PC-9 (cell line): ENCODE measurements around the gene UROD. TPM values are rescaled to one million over a fixed set of nuclear protein-coding genes. Genes with fewer than 3 reads are reported as not detected.

Experiments
- BruUV-seq: library from RNA; stranded (reverse); fragments of 400-500 nt; replicated peaks from 2 replicates; lab custom pipeline; 2021; lab: Mats Ljungman, UMichigan
- CTCF ChIA-PET: fragments of 300-600 bp; sonication (Branson Sonifier 250); formaldehyde crosslinking; loops from one replicate; lab custom pipeline; 2022; ENCODE audit warnings: antibody characterized with exemption; lab: Charles Lee
- POLR2A ChIA-PET: fragments of 300-600 bp; sonication (Branson Sonifier 250); formaldehyde crosslinking; loops from one replicate; lab custom pipeline; 2022; ENCODE audit warnings: antibody characterized with exemption; ENCODE audit not compliant: unreplicated experiment; lab: Charles Lee
- DNase-seq, 2 experiments: peaks; one replicate each; pipeline versions ENCODE4 v3.0.0 to v3.0.0-alpha.2; 2015 to 2022; ENCODE audit warnings: mixed read lengths in 1 of 2
- H2AFZ ChIP-seq: fragments of 200-600 bp; sonication (generic); 2 replicates; pipeline ENCODE4 v1.8.1; 2017; ENCODE audit warnings: antibody characterized with exemption
- H3F3A ChIP-seq: fragments of 200-600 bp; sonication (generic); 2 replicates; pipeline ENCODE4 v1.8.1; 2017; ENCODE audit warnings: antibody characterized with exemption, mild to moderate bottlenecking, low read depth; ENCODE audit not compliant: insufficient read depth
- H3K27ac ChIP-seq: fragments of 200-600 bp; sonication (generic); 2 replicates; pipeline ENCODE4 v1.6.1; 2016; ENCODE audit warnings: mixed run types
- H3K27me3 ChIP-seq: fragments of 200-600 bp; sonication (generic); 2 replicates; pipeline ENCODE4 v1.6.1; 2016; ENCODE audit warnings: low read depth, mixed run types; ENCODE audit not compliant: insufficient read depth
- H3K36me3 ChIP-seq: fragments of 200-600 bp; sonication (generic); 2 replicates; pipeline ENCODE4 v1.6.1; 2016; ENCODE audit warnings: low read depth, mixed run types
- H3K4me1 ChIP-seq: fragments of 200-600 bp; sonication (generic); replicated peaks from 2 replicates; pipeline ENCODE4 v1.6.1; 2016; ENCODE audit warnings: mixed run types; ENCODE audit not compliant: insufficient read depth
- H3K4me2 ChIP-seq: fragments of 200-600 bp; sonication (generic); 2 replicates; pipeline ENCODE4 v1.6.1; 2017; ENCODE audit warnings: mixed run types
- H3K4me3 ChIP-seq: fragments of 200-600 bp; sonication (generic); 2 replicates; pipeline ENCODE4 v1.6.1; 2016; ENCODE audit warnings: mixed run types
- H3K79me2 ChIP-seq: fragments of 200-600 bp; sonication (generic); 2 replicates; pipeline ENCODE4 v1.6.1; 2017; ENCODE audit warnings: low read depth, mixed run types
- H3K9me2 ChIP-seq: fragments of 200-600 bp; sonication (generic); 2 replicates; pipeline ENCODE4 v1.8.1; 2017; ENCODE audit warnings: mild to moderate bottlenecking; ENCODE audit not compliant: insufficient read depth
- H3K9me3 ChIP-seq: fragments of 200-600 bp; sonication (generic); 2 replicates; pipeline ENCODE4 v1.8.1; 2016; ENCODE audit warnings: low read depth; ENCODE audit not compliant: insufficient read depth
- H4K20me1 ChIP-seq: fragments of 200-600 bp; sonication (generic); 2 replicates; pipeline ENCODE4 v1.8.1; 2017; ENCODE audit not compliant: insufficient read depth
- CTCF ChIP-seq: fragments of 200-600 bp; sonication (generic); conservative IDR thresholded peaks from 2 replicates; pipeline ENCODE4 v1.6.1; 2017; ENCODE audit warnings: mixed run types, antibody characterized with exemption, mild to moderate bottlenecking, moderate library complexity
- EZH2 ChIP-seq: fragments of 200-600 bp; sonication (generic); IDR thresholded peaks from 2 replicates; pipeline ENCODE4 v1.8.0; 2017; ENCODE audit warnings: antibody characterized with exemption, low read depth
- intact Hi-C: fragments of 100-400 bp; cut with micrococcal nuclease; formaldehyde crosslinking; loops from one replicate; pipeline ENCODE4 v1.10.0; 2022; ENCODE audit not compliant: unreplicated experiment
- total RNA-seq: library from RNA; stranded (reverse); gene quantifications from 2 replicates; pipeline ENCODE4 v1.2.3, GENCODE V29; 2021

UROD gene
- total RNA-seq, 1 experiment from 2014 or later = 81.1 TPM

GRCh38 chr1:44985747-44986359 lies 26.2 kb upstream of the UROD start:
- peak overlapping the region; percentile 93 for H3K4me2 ChIP-seq
- H4K20me1 ChIP-seq = no peaks in the 10 kb centered on the region; the same call in 1 of the 2 replicates
- H3K4me3 ChIP-seq = peak overlapping the region; percentile 71
- POLR2A ChIA-PET = interaction anchor here (0.6 to 0.7 kb wide), 3 partner anchors 26 to 362 kb away, joined by 3 read pairs; no protein-coding TSS in a partner anchor
- H3K9me3 ChIP-seq = no peaks in the 10 kb centered on the region
- H3K4me1 ChIP-seq = peaks cover 7% of the 10 kb centered on the region
- CTCF ChIA-PET = interaction anchor here (0.7 kb wide), 3 partner anchors 152 to 274 kb away, joined by 4 to 8 read pairs (median 4); no protein-coding TSS in a partner anchor
- intact Hi-C loops = no loop called here
- peaks cover 10% of the 10 kb centered on the region for H3K79me2 ChIP-seq
- H3K27me3 ChIP-seq = no peaks in the 10 kb centered on the region
- no peaks in the 10 kb centered on the region for H3F3A ChIP-seq
- H3K9me2 ChIP-seq = no peaks in the 10 kb centered on the region
- H2AFZ ChIP-seq = peak overlapping the region; percentile 88
- BruUV-seq = TSS peak; percentile 64
- H3K27ac ChIP-seq = no peak overlapping the region
- 0 out of 2 replicates have a peak, but pooled peaks cover 6% of the 10 kb centered on the region for H3K36me3 ChIP-seq
- no peak for TF ChIP-seq EZH2
- TF ChIP-seq CTCF = no peak
- no peak for DNase-seq

GRCh38 chr1:44988531-44989156 lies 23.4 kb upstream of the UROD start:
- peaks cover 7% of the 10 kb centered on the region for H3K4me1 ChIP-seq
- BruUV-seq = no TSS peak
- intact Hi-C loops = no loop called here
- no peaks in the 10 kb centered on the region for H3K9me3 ChIP-seq
- no peak overlapping the region for H2AFZ ChIP-seq
- ChIA-PET POLR2A (no interaction called here), CTCF (interaction anchor here (0.6 kb wide), 1 partner anchor 170 kb away, joined by 3 read pairs; no protein-coding TSS in a partner anchor)
- H4K20me1 ChIP-seq = no peaks in the 10 kb centered on the region
- H3K27me3 ChIP-seq = no peaks in the 10 kb centered on the region
- H3K4me3 ChIP-seq = no peak overlapping the region
- H3K36me3 ChIP-seq = no peaks in the 10 kb centered on the region
- no peaks in the 10 kb centered on the region for H3F3A ChIP-seq
- peaks cover 10% of the 10 kb centered on the region for H3K79me2 ChIP-seq
- H3K9me2 ChIP-seq = no peaks in the 10 kb centered on the region
- H3K4me2 ChIP-seq = no peak overlapping the region
- no peak for DNase-seq
- TF ChIP-seq CTCF (no peak), EZH2 (no peak)
- H3K27ac ChIP-seq = no peak overlapping the region

- Histone ChIP-seq H3K4me3 (no peak overlapping the region), H3K36me3 (no peaks in the 10 kb centered on the region), H3K4me1 (no peaks in the 10 kb centered on the region), H3K9me3 (no peaks in the 10 kb centered on the region), H4K20me1 (no peaks in the 10 kb centered on the region), H2AFZ (no peak overlapping the region), H3K79me2 (no peaks in the 10 kb centered on the region), H3K9me2 (no peaks in the 10 kb centered on the region), H3K27ac (no peak overlapping the region), H3F3A (no peaks in the 10 kb centered on the region), H3K27me3 (no peaks in the 10 kb centered on the region), H3K4me2 (no peak overlapping the region)
- intact Hi-C loops = no loop called here
- TF ChIP-seq EZH2 (no peak), CTCF (no peak)
- BruUV-seq = no TSS peak
- DNase-seq = no peak
- POLR2A ChIA-PET = no interaction called here
- CTCF ChIA-PET = no interaction called here
Observed at GRCh38 chr1:44994309-44994898, 17.6 kb upstream of the UROD start.
